Endothelial cell of umbilical vein (primary cell): ENCODE measurements around the gene NECTIN3. TPM values are rescaled to one million over a fixed set of nuclear protein-coding genes. Genes with fewer than 3 reads are reported as not detected.

Experiments used
- BruUV-seq: library from RNA; stranded (reverse); fragments of 400-500 nt; replicated peaks from 2 replicates; lab custom pipeline; 2021; lab: Mats Ljungman, UMichigan
- CTCF ChIA-PET: fragments of 300-600, 350-600 bp; sonication (Branson Sonifier 250); formaldehyde crosslinking; loops from one replicate; lab custom pipeline; 2021; ENCODE audit warnings: antibody characterized with exemption, inconsistent platforms; lab: Charles Lee
- POLR2A ChIA-PET: fragments of 300-600, 350-600 bp; sonication (Branson Sonifier 250); formaldehyde crosslinking; loops from one replicate; lab custom pipeline; 2021; ENCODE audit warnings: antibody characterized with exemption, inconsistent platforms; lab: Charles Lee
- DNase-seq: peaks from one replicate; pipeline ENCODE4 v3.0.0-alpha.2; 2011; ENCODE audit warnings: low read depth, low spot score
- FAIRE-seq: peaks from 2 replicates; lab custom pipeline; 2011; peaks lifted over from hg19 to GRCh38; lab: Jason Lieb, UNC
- H2AFZ ChIP-seq: 2 replicates; pipeline ENCODE4 v1.6.0; 2012; ENCODE audit warnings: low read depth, low read length, control low read depth, inconsistent platforms
- H3K27ac ChIP-seq: 2 replicates; pipeline ENCODE4 v1.5.1; 2011; ENCODE audit warnings: low read depth, mild to moderate bottlenecking, control low read depth, low read length, moderate library complexity; ENCODE audit not compliant: insufficient read depth
- H3K27me3 ChIP-seq, 2 experiments: 2 replicates each; pipeline versions ENCODE4 v1.6.0 to v1.6.1; 2011; ENCODE audit warnings: low read length in 2 of 2, mixed read lengths in 1 of 2; ENCODE audit not compliant: control insufficient read depth in 2 of 2, insufficient read depth in 2 of 2
- H3K36me3 ChIP-seq, 2 experiments: 2 replicates in 1 of 2; 3 replicates in 1 of 2; pipeline ENCODE4 v1.5.1; 2011; ENCODE audit warnings: low read length in 2 of 2, mild to moderate bottlenecking in 1 of 2, moderate library complexity in 1 of 2; ENCODE audit not compliant: control insufficient read depth in 2 of 2, insufficient read depth in 2 of 2; ENCODE audit errors: extremely low read depth in 1 of 2
- H3K4me1 ChIP-seq: 3 replicates; pipeline ENCODE4 v1.5.1; 2011; ENCODE audit warnings: mild to moderate bottlenecking, low read length; ENCODE audit not compliant: control insufficient read depth, insufficient read depth; ENCODE audit errors: extremely low read depth
- H3K4me2 ChIP-seq: 2 replicates; pipeline ENCODE4 v1.6.1; 2011; ENCODE audit warnings: low read length, control low read depth, mixed read lengths; ENCODE audit not compliant: insufficient read depth
- H3K4me3 ChIP-seq, 3 experiments: fragments of 200-600 bp in 1 of 3; sonication (generic), shearing (Covaris generic) in 1 of 3; replicated peaks in 1 of 3; 2 replicates each; pipeline ENCODE4 v1.5.1; 2011 to 2016; ENCODE audit warnings: control low read depth in 3 of 3, low read length in 3 of 3, mild to moderate bottlenecking in 2 of 3, inconsistent platforms in 1 of 3, low read depth in 1 of 3, moderate library complexity in 1 of 3; ENCODE audit not compliant: insufficient read depth in 1 of 3
- H3K79me2 ChIP-seq: 2 replicates; pipeline ENCODE4 v1.6.0; 2012; ENCODE audit warnings: low read length, inconsistent platforms; ENCODE audit not compliant: control insufficient read depth, insufficient read depth
- H3K9ac ChIP-seq: replicated peaks from 2 replicates; pipeline ENCODE3; 2011; ENCODE audit warnings: low read length, control low read depth; ENCODE audit not compliant: insufficient read depth; ENCODE audit errors: extremely low read depth
- H3K9me1 ChIP-seq: replicated peaks from 3 replicates; pipeline ENCODE4 v1.6.0; 2011; ENCODE audit warnings: mild to moderate bottlenecking, low read length; ENCODE audit not compliant: control insufficient read depth, insufficient read depth; ENCODE audit errors: extremely low read depth
- H3K9me3 ChIP-seq: replicated peaks from 2 replicates; pipeline ENCODE4 v1.5.1; 2012; ENCODE audit warnings: low read length, inconsistent platforms; ENCODE audit not compliant: control insufficient read depth, insufficient read depth
- H4K20me1 ChIP-seq: replicated peaks from 2 replicates; pipeline ENCODE3; 2011; ENCODE audit warnings: mild to moderate bottlenecking, low read length; ENCODE audit not compliant: control insufficient read depth, insufficient read depth; ENCODE audit errors: extremely low read depth
- CTCF ChIP-seq, 2 donors: IDR thresholded peaks; 1 replicate in 1 of 2; 2 replicates in 1 of 2; pipeline ENCODE4 v1.5.1; 2011; ENCODE audit warnings: low read length in 2 of 2, mild to moderate bottlenecking in 2 of 2, moderate library complexity in 2 of 2, control low read depth in 1 of 2, inconsistent platforms in 1 of 2, low read depth in 1 of 2; ENCODE audit not compliant: insufficient read depth in 1 of 2; ENCODE audit errors: extremely low read depth in 1 of 2
- EZH2 ChIP-seq: IDR thresholded peaks from 2 replicates; pipeline ENCODE4 v1.6.1; 2012; ENCODE audit warnings: borderline replicate concordance, low read depth, mild to moderate bottlenecking, moderate library complexity, low read length, inconsistent platforms; ENCODE audit not compliant: severe bottlenecking
- FOS ChIP-seq: IDR thresholded peaks from 2 replicates; pipeline ENCODE4 v1.6.1; 2011; ENCODE audit warnings: mild to moderate bottlenecking, low read length, moderate library complexity, borderline replicate concordance; ENCODE audit not compliant: insufficient read depth
- JUN ChIP-seq: IDR thresholded peaks from 2 replicates; pipeline ENCODE4 v1.6.1; 2011; ENCODE audit warnings: borderline replicate concordance, low read depth; ENCODE audit not compliant: insufficient read length, insufficient read depth
- MAX ChIP-seq: IDR thresholded peaks from 2 replicates; pipeline ENCODE4 v1.6.1; 2011; ENCODE audit not compliant: insufficient read depth, insufficient read length
- MYC ChIP-seq: IDR thresholded peaks from one replicate; pipeline ENCODE4 v1.6.1; 2011; ENCODE audit warnings: mild to moderate bottlenecking, low read depth, low read length
- POLR2A ChIP-seq: IDR thresholded peaks from 2 replicates; pipeline ENCODE4 v1.6.1; 2012; ENCODE audit warnings: low read depth, mild to moderate bottlenecking, control low read depth, low read length
- POLR2AphosphoS5 ChIP-seq: IDR thresholded peaks from 2 replicates; pipeline ENCODE4 v1.6.1; 2012; ENCODE audit warnings: low read depth, mild to moderate bottlenecking, control low read depth, low read length, moderate library complexity; ENCODE audit not compliant: insufficient read depth
- dilution Hi-C: fragments of 300-500 bp; cut with MboI; formaldehyde crosslinking; loops from one replicate; pipeline ENCODE4 v1.15.0; 2019; ENCODE audit warnings: low sequenced_read_pairs; ENCODE audit not compliant: extremely low pct_ligation_motif_present
- intact Hi-C: fragments of 100-400 bp; cut with micrococcal nuclease; formaldehyde crosslinking; loops from one replicate; pipeline ENCODE4 v1.10.0; 2022
- polyA plus RNA-seq, 4 experiments: library from polyadenylated mRNA; depleted of rRNA in 3 of 4; stranded (reverse) in 3 of 4; unstranded in 1 of 4; fragments of >200 nt; gene quantifications; 2 replicates each; pipeline versions ENCODE4 v1.2.1 to v1.2.3, GENCODE V29; 2011 to 2012; ENCODE audit warnings: missing spikeins in 1 of 4
- total RNA-seq: library from RNA; stranded (reverse); gene quantifications from 2 replicates; pipeline ENCODE4 v1.2.3, GENCODE V29; 2021

The NECTIN3 gene
- total and polyA plus RNA-seq, 2 donors (not counting 3 experiments of a cell fraction or from before 2014, with no cell fraction given) = 14.3 to 26.9 TPM

GRCh38 chr3:111152496-111152895, 80.9 kb downstream of the NECTIN3 start:
- no peak overlapping the region for H3K27ac ChIP-seq
- DNase-seq = no peak
- dilution Hi-C loops = no loop called here

More at GRCh38 chr3:111152496-111152895, 80.9 kb downstream of the NECTIN3 start:
- H3K4me3 ChIP-seq = no peak overlapping the region
- FAIRE-seq = no peak
- ChIA-PET CTCF (no interaction called here), POLR2A (no interaction called here)
- H3K9me1 ChIP-seq = no peaks in the 10 kb centered on the region
- H3K9ac ChIP-seq = no peak overlapping the region
- no peak overlapping the region for H2AFZ ChIP-seq
- no peaks in the 10 kb centered on the region for H3K36me3 ChIP-seq
- H3K4me2 ChIP-seq = no peak overlapping the region
- no peaks in the 10 kb centered on the region for H3K4me1 ChIP-seq
- no peaks in the 10 kb centered on the region for H3K79me2 ChIP-seq
- no peaks in the 10 kb centered on the region for H3K9me3 ChIP-seq
- TF ChIP-seq JUN (no peak), CTCF (IDR thresholded peaks at IDR 0.05; ENCODE audit: extremely low read depth in 1 of 2, insufficient read depth in 1 of 2, low read depth in 1 of 2, low read length in 2 of 2) (no peak), MYC (no peak), FOS (no peak), MAX (no peak), EZH2 (no peak), POLR2AphosphoS5 (no peak), POLR2A (no peak)
- no TSS peak for BruUV-seq
- intact Hi-C loops = no loop called here
- H4K20me1 ChIP-seq = no peaks in the 10 kb centered on the region
- H3K27me3 ChIP-seq = no peaks in the 10 kb centered on the region
